HG02981 (cell line): Measurements from ENCODE around the gene MMP23B.
A peak's percentile ranks its signal among the peaks of the same experiment; 100 is the strongest.

Source experiments
- ATAC-seq: cut with Tn5 transposase; IDR thresholded peaks from one replicate; pipeline ENCODE4 v1.9.1; 2021; ENCODE audit warnings: mild to moderate bottlenecking, moderate library complexity; ENCODE audit not compliant: unreplicated experiment

The MMP23B gene

DNA sequence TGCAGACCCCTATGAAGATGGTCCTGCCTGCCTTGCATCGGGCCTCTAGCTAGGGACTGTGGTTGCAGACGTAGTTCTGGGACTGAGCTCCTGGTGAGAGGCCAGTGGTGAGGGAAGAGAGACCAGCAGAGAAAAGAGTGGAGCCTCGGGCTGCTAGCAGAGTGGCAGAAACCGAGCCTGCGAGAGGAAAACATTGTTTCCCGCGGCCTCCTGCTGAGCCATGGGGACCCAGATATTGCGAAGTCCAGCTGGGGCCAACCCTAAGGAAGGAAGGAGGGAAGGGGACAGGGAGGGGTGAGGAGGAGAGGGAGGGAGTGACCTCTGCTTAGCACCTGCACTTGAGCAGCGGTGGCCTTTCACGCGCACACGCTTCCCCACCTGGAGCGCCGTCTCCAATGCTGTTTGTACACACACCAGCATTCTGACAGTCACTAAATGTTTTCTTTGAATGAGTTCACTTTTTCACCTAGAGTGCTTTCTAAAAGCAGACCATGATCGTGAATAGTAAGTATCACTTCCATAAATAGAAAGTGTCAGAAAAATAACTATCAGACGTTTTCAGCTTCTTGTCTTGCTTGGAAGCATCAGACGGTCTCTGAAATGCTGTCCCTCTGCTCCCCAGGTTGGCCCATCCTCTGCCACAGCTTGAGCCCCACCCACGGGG lies 29.5 kb upstream of the MMP23B start:
- no peak for ATAC-seq

- ATAC-seq, result no peak
Observed at GRCh38 chr1:1602968-1603506, 28.9 kb upstream of the MMP23B start.

DNA sequence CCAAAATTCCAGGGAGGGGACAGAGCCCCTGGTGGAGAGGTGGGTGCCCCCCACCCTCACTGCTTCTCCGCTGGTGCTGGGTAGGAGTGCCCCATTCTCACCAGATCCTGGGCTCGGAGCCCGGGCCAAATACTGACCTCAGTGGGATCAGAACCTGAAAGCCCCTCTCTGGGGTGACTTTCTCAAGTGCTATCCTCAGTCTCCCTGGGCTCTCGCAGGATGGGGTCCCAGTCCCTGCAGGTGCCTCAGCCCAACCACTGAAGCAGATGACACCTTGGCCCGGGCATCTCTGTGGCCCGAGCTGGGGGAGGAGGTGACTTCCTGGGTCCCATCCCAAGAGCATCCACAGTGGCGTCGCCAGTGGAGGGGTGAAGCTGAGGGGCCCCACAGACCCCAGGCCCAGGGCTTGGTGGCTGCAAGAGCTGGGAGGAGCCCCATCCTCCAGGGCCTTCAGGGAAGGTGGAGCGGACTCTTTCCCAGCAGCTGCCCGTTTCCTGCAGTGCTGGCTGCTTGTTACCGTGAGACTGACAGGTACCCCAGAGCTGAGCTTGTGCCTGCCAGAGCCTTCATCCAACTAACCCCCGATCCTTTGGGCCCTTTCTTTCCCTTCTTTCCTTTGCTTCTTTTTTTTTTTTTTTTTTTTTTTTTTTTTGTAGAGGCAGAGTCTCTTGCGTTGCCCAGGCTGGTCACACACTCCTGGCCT lies 28.2 kb upstream of the MMP23B start:
- no peak for ATAC-seq

GRCh38 chr1:1604374-1605033 lies 27.5 kb upstream of the MMP23B start:
- ATAC-seq, result no peak

DNA sequence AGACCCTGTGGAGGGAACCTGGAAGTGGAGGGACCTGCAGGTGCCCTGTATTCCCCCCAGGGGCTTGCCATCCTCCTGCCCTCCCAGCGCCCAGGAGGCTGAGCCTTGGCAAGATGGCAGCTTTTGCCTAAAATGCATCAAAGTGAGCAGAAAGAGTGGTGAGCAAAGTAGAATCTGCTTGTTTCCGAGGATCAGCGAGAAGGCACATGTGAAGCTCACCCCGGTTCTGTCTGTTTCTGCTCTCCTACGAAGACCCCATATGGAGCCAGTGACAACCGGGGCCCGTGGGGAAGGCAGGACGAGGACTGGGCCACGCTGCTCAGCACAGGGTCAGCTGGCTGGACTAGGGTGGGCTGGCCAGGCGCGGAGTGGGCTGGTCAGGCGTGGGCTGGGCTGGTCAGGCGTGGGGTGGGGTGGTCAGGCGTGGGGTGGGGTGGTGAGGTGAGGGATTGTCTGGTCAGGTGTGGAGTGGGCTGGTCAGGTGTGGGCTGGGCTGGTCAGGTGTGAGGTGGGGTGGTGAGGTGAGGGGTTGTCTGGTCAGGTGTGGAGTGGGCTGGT lies 26.9 kb upstream of the MMP23B start:
- no peak for ATAC-seq

DNA sequence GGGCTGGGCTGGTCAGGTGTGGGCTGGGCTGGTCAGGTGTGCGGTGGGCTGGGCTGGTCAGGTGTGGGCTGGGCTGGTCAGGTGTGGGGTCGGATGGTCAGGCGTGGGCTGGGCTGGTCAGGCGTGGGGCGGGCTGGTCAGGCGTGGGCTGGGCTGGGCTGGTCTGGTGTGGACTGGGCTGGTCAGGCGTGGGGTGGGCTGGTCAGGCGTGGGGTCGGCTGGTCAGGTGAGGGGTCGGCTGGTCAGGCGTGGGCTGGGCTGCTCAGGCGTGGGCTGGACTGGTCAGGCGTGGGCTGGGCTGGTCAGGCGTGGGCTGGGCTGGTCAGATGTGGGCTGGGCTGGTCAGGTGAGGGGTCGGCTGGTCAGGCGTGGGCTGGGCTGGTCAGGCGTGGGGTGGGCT lies 26.2 kb upstream of the MMP23B start:
- ATAC-seq, result no peak

- ATAC-seq, result no peak
Observed at GRCh38 chr1:1606232-1606631, 25.7 kb upstream of the MMP23B start.

- ATAC-seq, result no peak
Observed at GRCh38 chr1:1609822-1610485, 22.0 kb upstream of the MMP23B start.

DNA sequence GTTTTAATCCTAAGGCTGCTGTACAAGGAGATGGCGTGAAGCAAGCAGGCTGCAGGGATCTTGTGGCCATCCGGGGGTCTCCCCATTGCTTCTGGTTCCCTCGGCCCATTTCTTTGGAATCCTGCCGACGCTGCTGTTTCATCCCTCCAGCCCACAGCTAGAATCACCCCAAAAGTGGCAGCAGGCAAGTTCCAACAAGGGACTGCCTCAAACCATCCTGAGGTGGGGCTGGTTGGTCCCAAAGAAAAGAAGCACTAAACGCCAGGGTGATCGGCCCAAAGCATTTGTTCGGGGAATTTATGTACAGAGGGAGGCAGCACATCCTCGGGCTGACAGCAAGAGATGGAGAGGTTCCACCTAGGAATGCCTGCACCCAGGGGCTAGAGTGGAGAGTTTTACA lies 21.2 kb upstream of the MMP23B start:
- no peak for ATAC-seq

- no peak for ATAC-seq
Observed at GRCh38 chr1:1612104-1612400, 19.9 kb upstream of the MMP23B start.

- ATAC-seq, result no peak
Observed at GRCh38 chr1:1613509-1614082, 18.4 kb upstream of the MMP23B start.

DNA sequence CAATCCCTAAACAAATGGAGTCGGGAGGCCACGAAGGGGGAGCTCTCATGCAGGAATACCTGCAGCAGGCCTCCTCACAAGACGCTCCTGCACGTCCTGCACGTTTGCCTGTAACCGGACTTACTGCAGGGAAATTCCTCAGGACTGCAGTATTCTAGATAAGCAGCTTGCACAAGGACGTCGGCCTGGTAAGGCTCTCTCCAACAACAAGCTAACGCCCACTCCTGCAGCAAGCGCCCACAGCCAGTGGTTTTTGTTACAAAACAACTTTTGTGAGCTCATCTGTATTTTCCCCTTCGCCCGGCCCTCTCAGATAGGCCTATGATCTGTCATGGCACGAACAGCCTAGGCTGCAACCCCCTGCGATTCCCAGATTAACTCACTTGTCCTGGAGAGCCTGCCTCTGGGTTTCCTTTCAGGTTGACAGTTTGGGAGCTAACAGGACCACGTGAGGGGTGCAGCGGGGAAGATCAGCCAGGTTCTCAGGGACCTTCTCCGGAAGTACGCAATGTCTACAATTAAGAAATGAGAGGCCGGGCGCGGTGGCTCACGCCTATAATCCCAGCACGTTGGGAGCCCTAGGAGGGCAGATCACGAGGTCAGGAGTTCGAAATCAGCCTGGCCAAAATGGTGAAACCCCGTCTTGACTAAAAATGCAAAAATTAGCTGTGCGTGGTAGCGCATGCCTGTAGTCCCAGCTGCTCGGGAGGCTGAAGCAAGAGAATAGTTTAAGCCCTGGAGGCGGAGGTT lies 17.6 kb upstream of the MMP23B start:
- ATAC-seq, result no peak

GRCh38 chr1:1614954-1615255 lies 17.1 kb upstream of the MMP23B start:
- no peak for ATAC-seq

GRCh38 chr1:1615256-1616044 lies 16.5 kb upstream of the MMP23B start, which contains the start of gene MIB2:
Gene MIB2 (plus strand): TSS chr1:1615500. CDS start chr1:1623453, 7,953 bp downstream.
- peak; percentile 83 for ATAC-seq

GRCh38 chr1:1616045-1616790 lies 15.8 kb upstream of the MMP23B start:
- ATAC-seq, result peak; percentile 14

DNA sequence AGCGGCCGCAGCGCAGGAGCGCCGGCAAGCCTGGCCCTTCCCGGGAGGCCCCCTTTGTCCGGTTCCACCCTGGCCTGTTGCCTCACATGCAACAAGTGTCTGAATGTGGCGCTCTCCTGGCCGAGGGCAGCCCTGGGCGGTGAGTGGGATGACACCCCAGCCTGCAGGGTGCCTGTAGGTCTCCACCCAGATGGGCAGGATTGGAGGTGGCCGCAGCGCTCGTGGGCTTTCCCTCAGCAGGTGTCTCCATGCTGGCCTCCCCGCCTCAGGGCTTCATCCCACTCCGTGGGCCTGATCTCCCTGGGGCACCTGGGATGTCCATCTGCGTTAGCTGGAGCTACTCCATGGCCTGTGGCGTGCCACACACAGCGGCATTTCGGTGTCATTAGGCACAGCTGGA lies 15.1 kb upstream of the MMP23B start:
- no peak for ATAC-seq

GRCh38 chr1:1617516-1617915 lies 14.5 kb upstream of the MMP23B start:
- ATAC-seq, result no peak

DNA sequence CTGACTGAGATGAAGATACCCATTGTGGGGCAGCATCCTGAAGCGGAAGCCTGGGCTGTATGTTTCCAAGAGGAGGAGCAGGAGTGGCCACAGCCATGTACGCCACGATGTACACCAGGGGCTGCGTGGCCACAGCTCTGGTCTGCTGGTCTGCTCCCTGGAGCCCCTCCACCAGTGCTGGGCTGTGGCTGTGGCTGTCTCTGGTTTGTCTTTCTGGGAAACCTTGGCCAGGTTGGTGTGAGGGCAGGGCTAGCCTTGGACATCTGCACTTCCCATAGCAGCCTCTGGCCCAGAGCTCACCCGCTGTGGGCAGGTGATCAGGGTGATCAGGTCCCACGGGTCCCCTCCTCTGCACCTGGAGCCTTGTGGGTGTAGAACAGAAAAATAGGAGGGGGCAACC lies 14.0 kb upstream of the MMP23B start:
- no peak for ATAC-seq
